HG03108 (cell line): Measurements from ENCODE around the gene ZNF740.

Experiments used
- ATAC-seq: cut with Tn5 transposase; IDR thresholded peaks from one replicate; pipeline ENCODE4 v1.9.1; 2021; ENCODE audit warnings: moderate library complexity; ENCODE audit not compliant: unreplicated experiment

The ZNF740 gene

DNA sequence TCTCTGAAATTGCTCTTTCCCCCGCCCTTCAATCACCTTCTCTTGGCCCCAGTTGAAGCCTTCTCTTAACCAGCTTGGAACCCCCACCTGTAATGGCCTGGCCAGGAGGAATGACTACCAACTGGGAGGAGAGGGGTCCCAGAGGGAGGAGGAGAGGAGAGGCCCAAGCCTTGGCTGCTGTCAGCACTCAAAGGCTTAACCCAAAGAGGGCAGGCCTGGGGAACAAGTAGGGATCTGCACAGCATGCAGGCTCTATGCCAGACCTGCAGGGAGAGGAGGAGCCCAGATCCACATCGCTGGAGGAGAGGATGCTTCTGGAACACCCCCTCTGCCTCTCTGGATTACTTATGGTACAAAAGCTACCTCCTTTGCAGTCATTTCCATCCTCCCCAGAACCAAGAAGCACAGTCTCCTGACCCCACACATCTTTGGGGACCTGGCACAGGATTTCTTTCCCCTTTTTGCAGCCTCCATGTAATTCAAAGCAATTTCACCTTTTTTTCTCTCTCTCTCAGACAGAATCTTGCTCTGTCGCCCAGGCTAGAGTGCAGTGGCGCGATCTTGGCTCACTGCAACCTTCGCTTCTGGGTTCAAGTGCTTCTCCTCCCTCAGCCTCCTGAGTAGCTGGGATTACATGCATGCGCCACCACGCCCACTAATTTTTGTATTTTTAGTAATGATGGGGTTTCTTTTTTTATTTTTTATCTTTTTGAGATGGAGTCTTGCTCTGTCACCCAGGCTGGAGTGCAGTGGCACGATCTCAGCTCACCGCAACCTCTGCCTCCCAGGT is 45.3 kb downstream of the ZNF740 start:
- ATAC-seq: no peak

DNA sequence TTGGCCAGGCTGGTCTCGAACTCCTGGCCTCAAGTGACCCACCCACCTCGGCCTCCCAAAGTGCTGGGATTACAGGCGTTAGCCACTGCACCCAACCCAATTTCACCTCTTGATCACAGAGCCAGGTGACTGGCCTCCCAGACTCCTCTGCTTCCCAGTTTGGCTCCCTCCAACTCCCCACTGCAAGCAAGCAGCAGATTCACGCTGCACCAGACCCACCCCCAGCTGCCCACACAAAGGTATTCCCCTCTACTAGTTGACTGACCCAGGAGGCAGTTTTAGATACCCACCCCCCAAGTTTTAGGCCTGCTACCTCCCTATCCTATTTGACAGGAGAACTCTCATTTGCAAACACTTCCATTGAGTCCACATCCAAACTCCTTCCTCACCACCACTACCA is 46.3 kb downstream of the ZNF740 start:
- no peak for ATAC-seq

- no peak for ATAC-seq
These were observed 46.8 kb downstream of the ZNF740 start for GRCh38 chr12:53227341-53227740.

DNA sequence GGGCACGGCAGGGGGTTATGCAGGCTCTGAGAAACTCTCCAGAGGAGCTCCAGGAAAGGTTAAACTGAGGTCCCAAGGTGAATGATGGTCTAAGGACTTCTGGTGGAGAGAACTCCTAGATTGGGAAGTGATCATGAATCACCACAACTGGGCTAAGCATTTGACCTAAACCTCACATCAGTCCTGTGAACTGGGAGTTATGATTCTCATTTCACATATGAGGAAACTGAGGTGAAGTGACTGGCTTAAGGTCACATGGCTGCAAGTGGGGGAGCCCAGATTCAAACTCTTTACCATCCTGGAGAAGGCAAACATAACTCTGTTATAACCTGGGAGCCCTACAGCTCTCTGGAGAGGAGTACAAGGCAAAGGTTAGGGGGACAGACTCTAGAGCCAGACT is 47.3 kb downstream of the ZNF740 start:
- ATAC-seq: no peak

DNA sequence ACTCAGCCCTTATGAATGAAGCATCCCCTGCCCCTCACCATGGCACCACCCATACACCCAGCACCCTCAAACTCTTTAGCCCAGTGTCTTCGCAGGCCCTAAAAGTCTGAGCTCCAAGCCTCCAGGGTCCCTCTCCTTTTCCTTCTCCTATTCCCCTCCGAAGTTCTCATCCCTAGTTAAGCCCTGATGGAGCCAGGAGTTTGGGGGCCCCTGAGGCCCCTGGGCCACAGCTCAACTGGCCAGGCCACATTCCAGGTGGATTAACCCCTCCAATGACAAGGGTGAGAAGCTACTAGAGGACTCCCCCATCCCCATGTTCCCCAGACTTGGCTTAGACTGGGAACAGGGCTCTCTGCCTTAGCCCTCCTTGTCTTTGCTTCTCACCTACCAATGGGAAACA is 48.9 kb downstream of the ZNF740 start:
- no peak for ATAC-seq

DNA sequence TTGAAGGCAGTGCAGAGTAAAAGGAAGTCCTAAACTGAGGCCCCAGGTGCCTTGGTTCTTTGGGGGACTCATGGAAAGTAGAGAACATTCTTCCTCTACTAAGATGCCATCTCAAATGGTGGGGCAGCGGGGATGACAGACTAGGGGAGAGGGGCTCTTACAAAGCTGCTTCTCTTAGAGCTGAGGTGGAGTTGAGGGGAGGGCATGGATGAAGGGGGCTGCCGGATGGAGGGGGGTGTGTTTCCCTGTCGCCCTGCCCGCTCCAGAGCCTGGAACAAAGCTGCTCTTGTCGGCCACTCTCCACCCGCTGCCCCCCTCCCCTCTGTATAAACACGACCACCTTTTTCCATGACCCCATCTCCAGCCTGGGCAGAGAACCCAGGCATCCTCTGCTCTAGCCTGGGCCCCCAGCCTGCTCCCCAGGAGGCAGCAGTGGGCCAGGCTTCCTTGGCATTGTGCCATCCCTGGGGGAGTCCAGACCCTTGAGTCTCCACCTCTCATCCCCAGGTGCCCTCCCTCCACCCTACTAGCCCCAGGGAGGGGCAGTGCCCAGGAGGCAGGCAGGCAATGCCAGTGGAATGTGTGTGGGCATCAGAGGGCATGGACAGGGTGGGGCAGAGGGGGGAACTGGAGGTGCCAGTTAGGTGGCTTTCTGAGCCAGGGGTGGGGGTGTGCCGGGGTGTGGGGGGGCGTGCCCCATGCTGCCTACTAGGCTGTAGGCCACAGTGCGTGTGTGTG is 49.8 kb downstream of the ZNF740 start:
- ATAC-seq: no peak

- ATAC-seq: no peak
These were observed 51.1 kb downstream of the ZNF740 start for GRCh38 chr12:53231671-53231920.

GRCh38 chr12:53231921-53232645 is 51.6 kb downstream of the ZNF740 start, which contains the start of gene RARG:
Gene RARG, minus strand, starts transcription at chr12:53232209. Its CDS starts 4,664 bp downstream, at chr12:53227545.
- ATAC-seq: no peak

- ATAC-seq: no peak
These were observed 52.3 kb downstream of the ZNF740 start for GRCh38 chr12:53232646-53233461.

- no peak for ATAC-seq
These were observed 53.2 kb downstream of the ZNF740 start for GRCh38 chr12:53233671-53234121.

GRCh38 chr12:53234271-53234914 is 53.9 kb downstream of the ZNF740 start:
- no peak for ATAC-seq

DNA sequence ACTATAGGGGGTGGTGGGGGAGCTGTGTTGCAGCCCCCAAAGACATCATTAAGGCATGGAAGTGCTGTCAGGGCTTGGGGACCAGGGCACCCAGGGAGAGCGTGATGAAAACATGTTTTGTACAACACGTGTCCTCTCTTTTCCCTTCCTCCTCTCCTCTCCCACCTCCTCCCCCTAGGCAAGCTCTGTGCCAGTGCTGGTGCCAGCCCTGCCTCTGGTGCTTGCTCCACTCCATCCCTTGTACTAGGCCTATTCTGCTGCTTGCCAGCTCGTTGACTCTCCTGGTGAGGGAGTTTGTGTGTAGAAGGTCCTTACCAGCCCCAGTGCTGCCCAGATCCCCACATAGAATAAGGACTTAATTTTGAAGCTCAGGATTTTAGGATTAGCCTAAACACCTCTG is 54.6 kb downstream of the ZNF740 start:
- no peak for ATAC-seq

DNA sequence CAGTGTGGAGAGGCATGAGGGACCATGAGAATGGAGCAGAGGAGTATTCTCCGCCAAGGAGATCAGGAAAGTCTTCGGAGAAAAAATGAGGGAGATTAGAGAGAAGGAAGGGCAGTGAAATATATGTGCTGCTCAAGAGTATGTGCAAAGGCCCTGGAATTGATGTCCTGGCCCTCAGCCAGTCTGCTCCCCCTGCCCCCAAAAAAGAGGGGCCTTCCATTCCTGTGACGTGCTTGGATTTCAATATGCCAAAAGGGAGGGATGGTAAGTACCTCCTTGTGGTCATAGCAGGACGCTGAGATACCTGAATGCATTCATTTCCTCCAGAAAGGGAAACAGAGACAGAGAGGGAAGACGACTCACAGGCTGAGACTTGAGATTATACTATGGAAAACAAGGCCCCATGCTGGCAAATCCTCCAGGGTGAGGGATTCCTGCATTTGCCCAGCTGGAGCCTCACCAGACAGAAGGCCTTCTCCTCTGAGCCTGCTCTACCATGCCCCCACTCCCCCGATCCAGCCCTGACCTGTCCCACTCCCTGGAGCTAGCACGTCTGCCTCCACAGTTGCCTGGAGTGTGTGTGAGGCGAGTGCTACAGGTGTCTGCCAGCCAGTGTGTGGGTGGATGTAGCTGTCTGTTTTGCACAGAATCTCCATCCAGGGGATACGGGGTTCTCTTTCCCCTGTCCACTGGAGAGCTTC is 55.4 kb downstream of the ZNF740 start:
- no peak for ATAC-seq

DNA sequence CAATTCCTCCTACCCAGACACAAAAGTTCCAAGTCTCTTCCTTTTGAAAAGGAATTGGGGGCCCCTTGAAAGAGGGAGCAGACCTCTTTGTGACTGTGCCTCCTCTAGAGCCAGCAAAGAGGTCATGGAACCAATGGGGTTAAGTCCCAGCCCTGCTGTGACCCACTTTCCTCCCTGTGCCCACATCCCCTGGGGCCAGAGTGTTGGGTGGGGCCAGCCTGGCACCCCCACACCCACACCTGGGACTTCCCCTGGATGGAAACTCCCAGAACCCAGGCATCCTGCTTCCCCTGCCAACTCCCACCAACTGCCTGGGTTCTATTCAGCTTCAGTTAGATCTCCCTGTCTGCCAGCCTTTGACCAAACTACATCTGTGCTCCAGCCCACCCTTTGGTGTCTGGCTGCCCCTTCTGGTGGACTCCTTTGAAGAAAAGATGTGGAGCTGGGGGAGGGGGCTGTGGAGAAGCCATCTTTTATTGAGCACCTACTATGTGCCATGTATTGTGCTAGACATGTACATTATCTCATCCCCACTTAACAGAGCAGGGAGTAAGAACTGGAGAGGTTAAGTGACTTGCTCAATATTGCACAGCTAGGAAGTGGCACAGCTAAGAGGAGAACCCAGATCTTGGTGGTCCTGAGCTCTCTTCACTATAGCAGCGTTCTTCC is 56.1 kb downstream of the ZNF740 start:
- ATAC-seq: no peak

DNA sequence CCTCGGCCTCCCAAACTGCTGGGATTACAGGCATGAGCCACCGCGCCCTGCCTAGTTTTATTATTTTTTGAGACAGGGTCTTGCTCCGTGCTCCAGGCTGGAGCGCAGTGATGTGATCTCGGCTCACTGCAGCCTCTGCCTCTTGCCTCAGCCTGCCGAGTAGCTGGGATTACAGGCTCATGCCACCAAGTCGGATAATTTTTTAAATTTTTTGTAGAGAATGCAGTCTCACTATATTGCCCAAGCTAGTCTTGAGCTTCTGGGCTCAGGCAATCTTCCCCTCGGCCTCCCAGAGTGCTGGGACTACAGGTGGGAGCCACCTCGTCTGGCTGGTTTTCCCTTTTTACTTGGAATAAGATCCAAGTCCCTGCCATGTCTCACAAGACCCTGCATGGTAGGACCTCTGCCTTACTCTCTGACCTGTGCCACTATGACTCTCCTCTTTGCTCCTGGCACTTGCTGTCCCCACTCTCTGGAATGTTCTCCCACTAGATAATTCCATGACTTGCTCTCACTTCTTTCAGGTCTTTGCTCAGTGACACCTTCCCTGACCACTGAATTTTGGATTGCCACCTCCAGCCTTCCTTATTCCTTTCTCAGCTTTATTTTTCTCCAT is 59.2 kb downstream of the ZNF740 start:
- ATAC-seq: no peak

GRCh38 chr12:53241623-53242412 is 61.3 kb downstream of the ZNF740 start:
- no peak for ATAC-seq

GRCh38 chr12:53244337-53244736 is 63.8 kb downstream of the ZNF740 start:
- ATAC-seq: no peak
